ENCODE data around the gene ATP4A.
"Not testable (repeated sequence)": the region's sequence is repeated elsewhere in the genome, so short reads cannot be mapped to it uniquely, and the experiment has no call there.

- TF ChIP-seq, protein P1, sequence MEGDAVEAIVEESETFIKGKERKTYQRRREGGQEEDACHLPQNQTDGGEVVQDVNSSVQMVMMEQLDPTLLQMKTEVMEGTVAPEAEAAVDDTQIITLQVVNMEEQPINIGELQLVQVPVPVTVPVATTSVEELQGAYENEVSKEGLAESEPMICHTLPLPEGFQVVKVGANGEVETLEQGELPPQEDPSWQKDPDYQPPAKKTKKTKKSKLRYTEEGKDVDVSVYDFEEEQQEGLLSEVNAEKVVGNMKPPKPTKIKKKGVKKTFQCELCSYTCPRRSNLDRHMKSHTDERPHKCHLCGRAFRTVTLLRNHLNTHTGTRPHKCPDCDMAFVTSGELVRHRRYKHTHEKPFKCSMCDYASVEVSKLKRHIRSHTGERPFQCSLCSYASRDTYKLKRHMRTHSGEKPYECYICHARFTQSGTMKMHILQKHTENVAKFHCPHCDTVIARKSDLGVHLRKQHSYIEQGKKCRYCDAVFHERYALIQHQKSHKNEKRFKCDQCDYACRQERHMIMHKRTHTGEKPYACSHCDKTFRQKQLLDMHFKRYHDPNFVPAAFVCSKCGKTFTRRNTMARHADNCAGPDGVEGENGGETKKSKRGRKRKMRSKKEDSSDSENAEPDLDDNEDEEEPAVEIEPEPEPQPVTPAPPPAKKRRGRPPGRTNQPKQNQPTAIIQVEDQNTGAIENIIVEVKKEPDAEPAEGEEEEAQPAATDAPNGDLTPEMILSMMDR (IDR thresholded peaks at IDR 0.05), result not testable (repeated sequence)
- TF ChIP-seq EZH2 (IDR thresholded peaks at IDR 0.05; ENCODE audit: borderline replicate concordance, insufficient read depth, low read depth, low read length, poor library complexity, severe bottlenecking), result not testable (repeated sequence)
Measured at GRCh38 chr19:35604436-35604835, 41.0 kb upstream of the ATP4A start.

Measured in B cell (primary cell).